ENCODE results near the gene HNRNPA0.

Gene HNRNPA0

GRCh38 chr5:137724251-137724650 lies 29.9 kb downstream of the HNRNPA0 start:
- intact Hi-C loops (cut with micrococcal nuclease): no loop called here
- Mint-ChIP-seq H3K36me3 (ENCODE audit: low read depth) (no peaks in the 10 kb centered on the region), H3K4me1 (ENCODE audit: low read depth) (no peaks in the 10 kb centered on the region), H3K27me3 (no peaks in the 10 kb centered on the region), H3K9me3 (no peaks in the 10 kb centered on the region), H3K4me3 (no peak overlapping the region), H3K27ac (no peak overlapping the region)

DNA sequence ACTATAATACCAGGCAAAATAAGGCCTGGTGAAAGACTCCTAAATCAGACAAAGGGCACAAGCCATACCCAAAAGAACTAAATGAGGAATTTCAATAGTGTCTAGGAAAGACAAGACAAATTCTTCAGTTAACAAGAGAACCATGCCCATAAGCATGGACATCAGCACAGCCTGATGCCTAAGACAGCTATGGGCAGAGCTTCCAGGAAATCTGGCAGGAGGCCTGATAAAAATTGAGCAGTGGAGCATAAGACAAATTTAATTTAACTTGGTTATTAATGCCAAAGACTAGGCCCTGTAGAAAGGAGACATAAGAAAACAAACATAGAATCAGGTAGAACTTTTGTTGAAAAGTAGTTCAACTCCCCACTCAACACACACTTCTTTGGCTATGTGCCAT lies 35.6 kb downstream of the HNRNPA0 start:
- Mint-ChIP-seq H3K27me3 (no peaks in the 10 kb centered on the region), H3K27ac (no peak overlapping the region), H3K4me3 (no peak overlapping the region)

GRCh38 chr5:137716337-137716736 lies 37.8 kb downstream of the HNRNPA0 start:
- Mint-ChIP-seq H3K27me3 (no peaks in the 10 kb centered on the region), H3K4me3 (no peak overlapping the region), H3K27ac (no peak overlapping the region), H3K36me3 (ENCODE audit: low read depth) (no peaks in the 10 kb centered on the region), H3K9me3 (no peaks in the 10 kb centered on the region), H3K4me1 (ENCODE audit: low read depth) (no peaks in the 10 kb centered on the region)
- intact Hi-C loops (cut with micrococcal nuclease): no loop called here

More for the DNA sequence above, 35.6 kb downstream of the HNRNPA0 start:
- intact Hi-C loops (cut with micrococcal nuclease): no loop called here
- no peaks in the 10 kb centered on the region for H3K9me3 Mint-ChIP-seq
- no peaks in the 10 kb centered on the region for H3K4me1 Mint-ChIP-seq (ENCODE audit: low read depth)
- H3K36me3 Mint-ChIP-seq (ENCODE audit: low read depth): no peaks in the 10 kb centered on the region

GRCh38 chr5:137715456-137715855 lies 38.7 kb downstream of the HNRNPA0 start:
- H3K4me3 Mint-ChIP-seq: no peak overlapping the region
- H3K9me3 Mint-ChIP-seq: no peaks in the 10 kb centered on the region
- H3K27ac Mint-ChIP-seq: no peak overlapping the region
- no peaks in the 10 kb centered on the region for H3K27me3 Mint-ChIP-seq
- H3K4me1 Mint-ChIP-seq (ENCODE audit: low read depth): no peaks in the 10 kb centered on the region
- intact Hi-C loops (cut with micrococcal nuclease): no loop called here
- H3K36me3 Mint-ChIP-seq (ENCODE audit: low read depth): no peaks in the 10 kb centered on the region

GRCh38 chr5:137714946-137715345 lies 39.2 kb downstream of the HNRNPA0 start:
- H3K27me3 Mint-ChIP-seq: no peaks in the 10 kb centered on the region
- H3K4me1 Mint-ChIP-seq (ENCODE audit: low read depth): no peaks in the 10 kb centered on the region
- H3K27ac Mint-ChIP-seq: no peak overlapping the region

DNA sequence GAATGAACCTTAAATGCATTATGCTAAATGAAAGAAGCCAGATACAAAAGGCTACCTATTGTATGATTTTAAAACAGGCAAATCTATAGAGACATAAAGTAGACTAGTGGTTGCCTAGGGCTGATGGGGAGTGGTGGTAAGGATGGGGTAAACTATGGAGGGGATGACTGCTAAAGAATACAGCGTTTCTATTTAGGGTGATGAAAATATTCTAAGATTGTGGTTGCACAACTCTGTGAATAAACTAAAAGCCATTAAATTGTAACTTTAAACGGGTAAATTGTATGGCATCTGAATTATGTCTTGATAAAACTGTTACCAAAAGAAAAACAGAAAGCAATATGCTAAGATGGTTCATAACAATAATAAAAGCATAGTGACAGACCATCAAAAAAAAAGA lies 39.7 kb downstream of the HNRNPA0 start:
- no peaks in the 10 kb centered on the region for H3K4me1 Mint-ChIP-seq (ENCODE audit: low read depth)
- no peak overlapping the region for H3K4me3 Mint-ChIP-seq
- no peak overlapping the region for H3K27ac Mint-ChIP-seq
- no peaks in the 10 kb centered on the region for H3K27me3 Mint-ChIP-seq
- no peaks in the 10 kb centered on the region for H3K36me3 Mint-ChIP-seq (ENCODE audit: low read depth)
- no peaks in the 10 kb centered on the region for H3K9me3 Mint-ChIP-seq
- intact Hi-C loops (cut with micrococcal nuclease): no loop called here

More at GRCh38 chr5:137714946-137715345, 39.2 kb downstream of the HNRNPA0 start:
- no peaks in the 10 kb centered on the region for H3K9me3 Mint-ChIP-seq
- H3K36me3 Mint-ChIP-seq (ENCODE audit: low read depth): no peaks in the 10 kb centered on the region
- H3K4me3 Mint-ChIP-seq: no peak overlapping the region
- intact Hi-C loops (cut with micrococcal nuclease): no loop called here

GRCh38 chr5:137712139-137712667 lies 42.0 kb downstream of the HNRNPA0 start:
- Mint-ChIP-seq H3K27ac (no peak overlapping the region), H3K36me3 (ENCODE audit: low read depth) (no peaks in the 10 kb centered on the region), H3K4me3 (no peak overlapping the region), H3K4me1 (ENCODE audit: low read depth) (no peaks in the 10 kb centered on the region), H3K9me3 (no peaks in the 10 kb centered on the region), H3K27me3 (no peaks in the 10 kb centered on the region)
- intact Hi-C loops (cut with micrococcal nuclease): no loop called here

- Mint-ChIP-seq H3K4me3 (no peak overlapping the region), H3K27ac (no peak overlapping the region), H3K36me3 (ENCODE audit: low read depth) (no peaks in the 10 kb centered on the region), H3K4me1 (ENCODE audit: low read depth) (no peaks in the 10 kb centered on the region), H3K9me3 (no peaks in the 10 kb centered on the region), H3K27me3 (no peaks in the 10 kb centered on the region)
- intact Hi-C loops (cut with micrococcal nuclease): no loop called here
Observed at GRCh38 chr5:137710086-137710485, 44.1 kb downstream of the HNRNPA0 start.

DNA sequence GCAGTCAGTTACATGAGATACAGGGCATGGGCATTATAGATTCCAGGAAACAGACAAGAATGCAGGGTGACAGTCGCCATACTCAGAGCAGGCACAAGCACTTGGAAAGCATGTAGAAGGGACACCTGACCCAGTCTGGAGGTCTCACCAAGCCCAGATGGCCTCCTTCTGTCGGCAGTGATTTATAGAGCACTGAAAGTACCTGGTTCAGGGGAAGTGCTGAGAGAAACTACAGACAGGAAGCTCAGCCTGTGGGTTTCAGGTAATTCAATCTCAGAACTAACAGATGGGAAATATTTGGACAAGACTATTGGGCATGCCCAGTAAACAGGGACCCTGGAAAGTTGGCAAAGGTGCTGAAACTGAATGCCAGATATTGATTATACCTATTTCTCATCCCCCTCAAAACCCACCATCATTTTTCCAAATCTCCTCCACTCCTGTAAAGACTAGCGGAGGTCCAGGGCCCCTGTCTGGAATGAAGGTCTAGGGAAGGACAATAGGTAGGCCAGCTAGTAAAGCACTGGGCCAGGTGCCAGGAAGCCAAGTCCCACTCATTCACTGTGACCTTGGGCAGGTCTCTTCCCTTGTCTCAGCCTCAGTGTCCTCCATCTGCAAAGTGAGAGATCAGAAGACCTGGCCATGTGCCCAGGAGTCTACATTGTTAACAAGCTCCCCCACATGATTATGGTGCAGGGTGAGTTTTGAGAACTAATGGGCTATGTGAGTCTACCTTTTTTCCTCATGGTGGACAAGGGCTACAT lies 45.2 kb downstream of the HNRNPA0 start:
- no peaks in the 10 kb centered on the region for H3K4me1 Mint-ChIP-seq (ENCODE audit: low read depth)
- no peak overlapping the region for H3K27ac Mint-ChIP-seq
- H3K36me3 Mint-ChIP-seq (ENCODE audit: low read depth): no peaks in the 10 kb centered on the region
- H3K27me3 Mint-ChIP-seq: no peaks in the 10 kb centered on the region
- H3K9me3 Mint-ChIP-seq: no peaks in the 10 kb centered on the region
- intact Hi-C loops (cut with micrococcal nuclease): no loop called here
- H3K4me3 Mint-ChIP-seq: no peak overlapping the region

GRCh38 chr5:137708062-137708461 lies 46.1 kb downstream of the HNRNPA0 start:
- intact Hi-C loops (cut with micrococcal nuclease): no loop called here
- Mint-ChIP-seq H3K36me3 (ENCODE audit: low read depth) (no peaks in the 10 kb centered on the region), H3K27me3 (no peaks in the 10 kb centered on the region), H3K9me3 (no peaks in the 10 kb centered on the region), H3K4me1 (ENCODE audit: low read depth) (no peaks in the 10 kb centered on the region), H3K4me3 (no peak overlapping the region), H3K27ac (no peak overlapping the region)

DNA sequence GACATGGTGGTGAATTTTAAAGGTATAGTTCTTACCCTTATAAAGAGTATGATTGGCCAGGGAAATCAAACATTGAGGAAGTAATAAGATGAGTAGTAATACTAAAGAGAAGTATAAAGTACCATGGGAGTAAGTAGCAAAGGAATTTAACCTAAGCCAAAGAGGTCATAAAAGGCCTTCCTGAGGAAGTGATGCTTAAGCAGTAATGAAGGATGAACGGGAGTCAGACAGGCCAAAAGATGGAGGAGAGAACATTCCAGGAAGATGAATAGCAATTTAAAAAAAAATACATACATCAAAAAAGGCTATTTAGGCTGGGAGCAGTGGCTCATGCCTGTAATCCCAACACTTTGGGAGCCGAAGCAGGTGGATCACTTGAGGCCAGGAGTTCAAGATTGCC lies 47.3 kb downstream of the HNRNPA0 start:
- Mint-ChIP-seq H3K27ac (no peak overlapping the region), H3K27me3 (no peaks in the 10 kb centered on the region), H3K9me3 (no peaks in the 10 kb centered on the region), H3K4me3 (no peak overlapping the region), H3K4me1 (ENCODE audit: low read depth) (no peaks in the 10 kb centered on the region), H3K36me3 (ENCODE audit: low read depth) (no peaks in the 10 kb centered on the region)
- intact Hi-C loops (cut with micrococcal nuclease): no loop called here

- Mint-ChIP-seq H3K27ac (no peak overlapping the region), H3K36me3 (ENCODE audit: low read depth) (no peaks in the 10 kb centered on the region), H3K4me1 (ENCODE audit: low read depth) (no peaks in the 10 kb centered on the region), H3K9me3 (no peaks in the 10 kb centered on the region), H3K27me3 (no peaks in the 10 kb centered on the region), H3K4me3 (no peak overlapping the region)
- intact Hi-C loops (cut with micrococcal nuclease): no loop called here
Observed at GRCh38 chr5:137705106-137705505, 49.1 kb downstream of the HNRNPA0 start.

GRCh38 chr5:137703565-137703964 lies 50.6 kb downstream of the HNRNPA0 start:
- Mint-ChIP-seq H3K27ac (no peak overlapping the region), H3K27me3 (no peaks in the 10 kb centered on the region), H3K36me3 (ENCODE audit: low read depth) (no peaks in the 10 kb centered on the region), H3K4me3 (no peak overlapping the region), H3K9me3 (no peaks in the 10 kb centered on the region), H3K4me1 (ENCODE audit: low read depth) (no peaks in the 10 kb centered on the region)
- intact Hi-C loops (cut with micrococcal nuclease): no loop called here

DNA sequence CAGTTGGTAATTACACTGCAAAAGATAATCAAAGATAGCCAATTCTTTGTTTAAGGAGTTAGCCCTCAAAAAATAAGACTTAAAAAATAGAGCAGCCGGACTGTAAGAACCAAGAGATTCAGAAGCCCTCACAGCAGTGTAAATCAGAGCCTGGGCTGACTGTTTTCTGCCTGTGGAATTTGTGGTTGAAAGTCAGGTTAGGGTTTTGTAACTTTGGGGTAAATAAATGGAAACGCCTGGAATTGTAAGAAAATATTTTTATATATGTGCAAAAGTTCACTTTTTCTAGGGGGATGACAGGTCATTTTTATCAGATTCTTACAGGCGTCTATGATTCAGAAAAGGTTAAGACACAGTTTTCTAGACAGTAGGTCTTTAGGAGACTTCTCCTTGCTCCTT lies 53.9 kb downstream of the HNRNPA0 start:
- H3K4me3 Mint-ChIP-seq: no peak overlapping the region
- H3K9me3 Mint-ChIP-seq: no peaks in the 10 kb centered on the region
- intact Hi-C loops (cut with micrococcal nuclease): no loop called here
- no peaks in the 10 kb centered on the region for H3K27me3 Mint-ChIP-seq
- no peak overlapping the region for H3K27ac Mint-ChIP-seq
- peaks cover 10% of the 10 kb centered on the region for H3K4me1 Mint-ChIP-seq (ENCODE audit: low read depth)
- H3K36me3 Mint-ChIP-seq (ENCODE audit: low read depth): peaks cover 8% of the 10 kb centered on the region

Measured in dendritic cell treated with granulocyte-macrophage colony-stimulating factor and Interleukin-4, amounts not matched to agents 40 ng/mL and 50 ng/mL, for 4 days (primary cell).